Thoracic aorta (tissue), 2 donors: Measurements from ENCODE around the gene TCF7L2. TPM values are rescaled to one million over a fixed set of nuclear protein-coding genes. Genes with fewer than 3 reads are reported as not detected.

ENCODE experiments used
- ATAC-seq: fragments of 150-250 bp; one replicate; pipeline ENCODE4 v1.8.0; 2017; ENCODE audit warnings: low read depth; ENCODE audit not compliant: insufficient number of reproducible peaks, low FRiP score
- DNase-seq: peaks from one replicate; pipeline ENCODE4 v3.0.0-alpha.2; 2020; ENCODE audit warnings: low spot score
- H3K27ac ChIP-seq, 2 donors: fragments of 200-600 bp; sonication (generic); 1 replicate in 1 of 2; 2 replicates in 1 of 2; pipeline ENCODE4 v1.5.1; 2016; ENCODE audit warnings: mild to moderate bottlenecking in 2 of 2, moderate library complexity in 2 of 2
- H3K27me3 ChIP-seq: fragments of 200-600 bp; sonication (generic); replicated peaks from 2 replicates; pipeline ENCODE4 v1.6.0; 2016; ENCODE audit warnings: mild to moderate bottlenecking; ENCODE audit not compliant: insufficient read depth
- H3K36me3 ChIP-seq: fragments of 200-600 bp; sonication (generic); one replicate; pipeline ENCODE4 v1.5.1; 2016
- H3K4me1 ChIP-seq, 2 donors: fragments of 200-600 bp; sonication (generic); 1 replicate in 1 of 2; 2 replicates in 1 of 2; pipeline versions ENCODE4 v1.5.1 to v1.6.0; 2016; ENCODE audit warnings: low read depth in 2 of 2, mild to moderate bottlenecking in 1 of 2; ENCODE audit not compliant: control insufficient read depth in 1 of 2
- H3K4me3 ChIP-seq: fragments of 200-600 bp; sonication (generic); 2 replicates; pipeline ENCODE4 v1.5.1; 2016; ENCODE audit warnings: mild to moderate bottlenecking
- H3K9me3 ChIP-seq: fragments of 200-600 bp; sonication (generic); 2 replicates; pipeline ENCODE4 v1.5.1; 2016
- total RNA-seq, 2 donors: library from RNA; depleted of rRNA; stranded (reverse); fragments of >200 nt; gene quantifications; one replicate each; pipeline versions ENCODE4 v1.1.0 to v1.2.3, GENCODE V29; 2016
- TF ChIP-seq, protein P1 (sequence below): fragments of 200-600 bp; sonication (generic); IDR thresholded peaks from one replicate; pipeline ENCODE4 v1.5.1; 2019; ENCODE audit warnings: antibody characterized with exemption

TCF7L2 gene
- total RNA-seq, 2 donors from 2014 or later = 21.4 to 50.5 TPM

DNA sequence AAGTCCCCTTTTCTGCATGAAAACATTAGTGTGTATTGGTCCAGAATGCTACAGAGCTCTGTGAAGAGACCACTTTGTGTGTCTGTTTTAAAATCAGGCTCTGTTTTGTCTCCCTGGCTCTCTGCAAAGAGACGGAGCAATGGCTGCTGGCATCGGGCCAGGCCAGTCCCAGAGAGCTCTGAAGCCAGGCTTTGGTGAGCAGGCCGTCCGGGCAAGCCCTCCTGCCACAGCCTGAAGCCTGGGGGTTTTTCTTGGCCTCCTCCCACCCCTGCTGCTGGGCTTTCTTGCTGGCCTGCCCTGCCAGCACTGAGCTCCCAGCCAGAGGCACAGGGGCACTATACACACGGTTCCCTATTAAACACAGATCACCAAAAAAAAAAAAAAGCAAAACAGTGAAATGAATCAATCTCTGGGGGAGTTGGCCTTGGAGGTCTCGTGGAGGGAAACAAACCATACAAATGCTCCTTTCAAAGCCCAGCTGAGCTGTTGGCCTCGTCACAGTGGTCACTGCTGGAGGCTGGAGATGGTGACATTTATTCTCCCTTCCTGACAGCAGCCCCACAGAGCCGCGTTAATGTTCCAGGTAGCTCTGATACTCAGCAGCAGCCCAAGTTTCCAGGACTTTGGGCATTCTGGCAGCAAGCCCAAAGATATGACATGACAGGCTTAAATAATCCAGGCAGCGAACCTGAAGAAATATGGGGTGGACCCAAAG lies 237.2 kb downstream of the TCF7L2 start:
- ATAC-seq = no peak
- no peak overlapping the region for H3K4me3 ChIP-seq
- TF ChIP-seq, protein P1, sequence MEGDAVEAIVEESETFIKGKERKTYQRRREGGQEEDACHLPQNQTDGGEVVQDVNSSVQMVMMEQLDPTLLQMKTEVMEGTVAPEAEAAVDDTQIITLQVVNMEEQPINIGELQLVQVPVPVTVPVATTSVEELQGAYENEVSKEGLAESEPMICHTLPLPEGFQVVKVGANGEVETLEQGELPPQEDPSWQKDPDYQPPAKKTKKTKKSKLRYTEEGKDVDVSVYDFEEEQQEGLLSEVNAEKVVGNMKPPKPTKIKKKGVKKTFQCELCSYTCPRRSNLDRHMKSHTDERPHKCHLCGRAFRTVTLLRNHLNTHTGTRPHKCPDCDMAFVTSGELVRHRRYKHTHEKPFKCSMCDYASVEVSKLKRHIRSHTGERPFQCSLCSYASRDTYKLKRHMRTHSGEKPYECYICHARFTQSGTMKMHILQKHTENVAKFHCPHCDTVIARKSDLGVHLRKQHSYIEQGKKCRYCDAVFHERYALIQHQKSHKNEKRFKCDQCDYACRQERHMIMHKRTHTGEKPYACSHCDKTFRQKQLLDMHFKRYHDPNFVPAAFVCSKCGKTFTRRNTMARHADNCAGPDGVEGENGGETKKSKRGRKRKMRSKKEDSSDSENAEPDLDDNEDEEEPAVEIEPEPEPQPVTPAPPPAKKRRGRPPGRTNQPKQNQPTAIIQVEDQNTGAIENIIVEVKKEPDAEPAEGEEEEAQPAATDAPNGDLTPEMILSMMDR = no peak
- H3K27me3 ChIP-seq = no peaks in the 10 kb centered on the region
- peaks cover 0 to 22% of the 10 kb centered on the region in 2 donors for H3K4me1 ChIP-seq
- H3K36me3 ChIP-seq = no peaks in the 10 kb centered on the region
- no peaks in the 10 kb centered on the region for H3K9me3 ChIP-seq
- no peak overlapping the region for H3K27ac ChIP-seq
- no peak for DNase-seq

DNA sequence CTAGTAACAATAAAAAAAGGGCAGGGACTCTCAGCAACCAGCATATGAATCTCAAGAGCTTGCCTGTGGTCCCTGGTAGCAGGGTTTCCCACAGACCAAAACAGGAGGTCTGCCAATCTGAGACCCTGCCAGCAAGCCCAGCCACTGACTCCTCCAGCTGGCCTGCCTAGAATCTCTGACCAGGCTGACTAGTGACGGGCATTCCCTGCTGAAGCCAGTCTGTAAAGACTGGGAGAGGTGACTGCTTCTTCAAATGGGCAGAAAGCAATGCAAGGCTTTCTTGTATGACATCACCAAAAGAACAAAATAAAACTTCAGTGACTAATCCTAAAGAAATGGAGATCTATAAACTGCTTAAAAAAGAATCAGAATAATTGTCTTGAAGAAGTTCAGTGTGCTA lies 249.4 kb downstream of the TCF7L2 start:
- Histone ChIP-seq H3K4me1 (no peaks in the 10 kb centered on the region), H3K27me3 (no peaks in the 10 kb centered on the region), H3K36me3 (no peaks in the 10 kb centered on the region), H3K27ac (no peak overlapping the region), H3K4me3 (no peak overlapping the region), H3K9me3 (peaks cover 5% of the 10 kb centered on the region)
- no peak for DNase-seq
- TF ChIP-seq, protein P1 = no peak
- ATAC-seq = no peak

DNA sequence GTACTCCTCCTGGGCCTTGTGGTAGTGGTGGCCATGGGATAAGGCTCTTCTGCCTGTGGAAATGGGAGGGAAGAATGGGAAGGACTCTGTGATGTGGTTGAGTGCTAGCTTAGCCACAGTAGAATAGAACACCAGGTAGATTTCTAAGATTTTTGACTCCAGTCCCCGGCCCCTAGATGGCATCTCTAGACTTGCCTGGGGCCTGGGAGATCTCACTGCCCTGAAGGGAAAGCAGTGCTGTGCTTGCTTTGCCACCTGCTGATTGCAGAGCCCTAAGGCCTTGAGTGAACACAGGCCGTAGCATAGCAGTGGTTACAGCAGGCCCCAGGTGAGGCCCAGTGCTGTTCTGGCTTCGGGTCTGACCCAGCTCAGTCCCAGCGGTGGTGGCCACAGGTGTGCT lies 252.0 kb downstream of the TCF7L2 start:
- DNase-seq (no peak), ATAC-seq (no peak)
- no peaks in the 10 kb centered on the region for H3K4me1 ChIP-seq
- H3K36me3 ChIP-seq = no peaks in the 10 kb centered on the region
- H3K27me3 ChIP-seq = no peaks in the 10 kb centered on the region
- H3K27ac ChIP-seq = no peak overlapping the region
- peaks cover 10% of the 10 kb centered on the region for H3K9me3 ChIP-seq
- TF ChIP-seq, protein P1 = no peak
- no peak overlapping the region for H3K4me3 ChIP-seq

DNA sequence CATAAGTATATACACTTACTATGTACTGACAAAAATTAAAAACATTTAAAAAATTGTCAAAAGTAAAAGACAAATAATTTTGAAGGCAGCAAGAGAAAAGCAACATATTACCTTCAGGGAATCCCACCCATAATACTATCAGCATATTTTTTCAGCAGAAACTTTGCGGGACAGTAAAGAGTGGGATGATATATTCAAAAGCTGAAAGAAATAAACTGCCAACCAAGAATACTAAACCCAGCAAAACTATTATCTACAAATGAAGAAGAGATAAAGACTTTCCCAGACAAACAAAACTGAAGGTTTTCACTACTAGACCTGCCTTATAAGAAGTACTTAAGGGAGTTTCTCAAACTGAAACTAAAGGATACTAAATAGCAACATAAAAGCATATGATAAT lies 257.9 kb downstream of the TCF7L2 start:
- Histone ChIP-seq H3K27ac (no peak overlapping the region), H3K27me3 (no peaks in the 10 kb centered on the region), H3K9me3 (peaks cover 29% of the 10 kb centered on the region), H3K4me3 (no peak overlapping the region), H3K36me3 (no peaks in the 10 kb centered on the region), H3K4me1 (no peaks in the 10 kb centered on the region)
- TF ChIP-seq, protein P1 = no peak
- DNase-seq (no peak), ATAC-seq (no peak)

DNA sequence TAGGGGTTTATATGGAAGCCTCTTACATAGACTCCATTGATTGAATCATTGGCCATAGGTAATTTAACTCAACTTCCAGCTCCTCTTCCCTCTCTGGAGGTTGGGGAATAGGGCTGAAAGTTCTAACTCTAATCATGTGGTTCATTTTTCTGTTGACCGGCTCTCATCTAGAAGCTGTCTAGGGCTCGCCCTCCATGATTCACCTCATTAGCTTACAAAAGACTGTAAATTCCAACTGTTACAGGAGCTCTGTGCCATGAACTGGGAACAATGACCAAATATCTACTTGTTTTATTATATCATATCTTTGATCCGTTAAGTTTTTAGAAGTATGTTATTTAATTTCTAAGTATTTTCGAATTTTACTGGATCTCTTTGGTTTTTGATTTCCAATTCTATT lies 263.0 kb downstream of the TCF7L2 start:
- Histone ChIP-seq H3K27ac (no peak overlapping the region), H3K4me3 (no peak overlapping the region), H3K4me1 (no peaks in the 10 kb centered on the region), H3K36me3 (no peaks in the 10 kb centered on the region), H3K9me3 (peaks cover 8% of the 10 kb centered on the region), H3K27me3 (no peaks in the 10 kb centered on the region)
- TF ChIP-seq, protein P1 = no peak
- no peak for DNase-seq
- no peak for ATAC-seq
